H9 (cell line): Measurements from ENCODE around the gene RHBDD1. TPM values are rescaled to one million over a fixed set of nuclear protein-coding genes. Genes with fewer than 3 reads are reported as not detected.

Experiments
- DNase-seq: peaks from one replicate; pipeline ENCODE4 v3.0.0-alpha.2; 2017
- H2AFZ ChIP-seq: one replicate; pipeline ENCODE4 v1.6.1; 2013; ENCODE audit warnings: mild to moderate bottlenecking, low read length, control low read depth, moderate library complexity
- H2AK5ac ChIP-seq: 2 replicates; pipeline ENCODE4 v1.6.1; 2013; ENCODE audit warnings: low read length, control low read depth, mixed read lengths; ENCODE audit not compliant: insufficient read length
- H2BK120ac ChIP-seq: one replicate; pipeline ENCODE4 v1.6.1; 2013; ENCODE audit warnings: low read depth, mild to moderate bottlenecking, low read length, control low read depth, inconsistent platforms; ENCODE audit not compliant: poor library complexity, severe bottlenecking
- H2BK12ac ChIP-seq: 2 replicates; pipeline ENCODE4 v1.6.1; 2013; ENCODE audit warnings: low read length, control low read depth, mixed read lengths, low read depth; ENCODE audit not compliant: insufficient read length
- H2BK15ac ChIP-seq: 2 replicates; pipeline ENCODE4 v1.6.1; 2013; ENCODE audit warnings: low read depth, low read length, control low read depth
- H2BK20ac ChIP-seq: one replicate; pipeline ENCODE4 v1.6.1; 2013; ENCODE audit warnings: low read depth, mild to moderate bottlenecking, low read length, control low read depth, inconsistent platforms; ENCODE audit not compliant: poor library complexity, severe bottlenecking
- H2BK5ac ChIP-seq: 2 replicates; pipeline ENCODE4 v1.6.1; 2013; ENCODE audit warnings: low read length, control low read depth, mixed read lengths; ENCODE audit not compliant: insufficient read length
- H3K14ac ChIP-seq: 2 replicates; pipeline ENCODE4 v1.6.1; 2013; ENCODE audit warnings: low read length, control low read depth; ENCODE audit not compliant: insufficient read depth
- H3K18ac ChIP-seq: 2 replicates; pipeline ENCODE4 v1.6.1; 2013; ENCODE audit warnings: low read depth, mild to moderate bottlenecking, mixed read lengths, low read length, control low read depth; ENCODE audit not compliant: insufficient read length
- H3K23ac ChIP-seq: 2 replicates; pipeline ENCODE4 v1.6.1; 2013; ENCODE audit warnings: low read length, control low read depth, mixed read lengths, low read depth; ENCODE audit not compliant: insufficient read length
- H3K23me2 ChIP-seq: 2 replicates; pipeline ENCODE4 v1.6.1; 2013; ENCODE audit warnings: low read depth, mild to moderate bottlenecking, mixed read lengths, low read length, control low read depth; ENCODE audit not compliant: insufficient read length, poor library complexity, severe bottlenecking
- H3K27ac ChIP-seq: 2 replicates; pipeline ENCODE4 v1.5.1; 2013; ENCODE audit warnings: low read length, control low read depth, mixed read lengths, low read depth; ENCODE audit not compliant: insufficient read length
- H3K27me3 ChIP-seq: 2 replicates; pipeline ENCODE4 v1.6.1; 2013; ENCODE audit warnings: low read length, control low read depth, inconsistent platforms; ENCODE audit not compliant: insufficient read depth
- H3K4ac ChIP-seq: 2 replicates; pipeline ENCODE4 v1.6.1; 2013; ENCODE audit warnings: low read depth, mild to moderate bottlenecking, control low read depth, inconsistent platforms, low read length, moderate library complexity
- H3K4me1 ChIP-seq: 2 replicates; pipeline ENCODE4 v1.6.1; 2013; ENCODE audit warnings: low read length, control low read depth, inconsistent platforms; ENCODE audit not compliant: insufficient read depth
- H3K4me2 ChIP-seq: 2 replicates; pipeline ENCODE4 v1.6.1; 2013; ENCODE audit warnings: low read length, control low read depth, mixed read lengths; ENCODE audit not compliant: insufficient read length, insufficient read depth
- H3K56ac ChIP-seq: 2 replicates; pipeline ENCODE4 v1.6.1; 2013; ENCODE audit warnings: low read depth, mild to moderate bottlenecking, mixed read lengths, low read length, control low read depth; ENCODE audit not compliant: insufficient read length
- H3K79me1 ChIP-seq: 2 replicates; pipeline ENCODE4 v1.6.1; 2013; ENCODE audit warnings: low read depth, mild to moderate bottlenecking, moderate library complexity, low read length, control low read depth, inconsistent platforms; ENCODE audit not compliant: insufficient read depth, poor library complexity, severe bottlenecking
- H3K79me2 ChIP-seq: 2 replicates; pipeline ENCODE4 v1.6.1; 2013; ENCODE audit warnings: low read length, control low read depth, inconsistent platforms; ENCODE audit not compliant: insufficient read depth
- H3K9ac ChIP-seq: 2 replicates; pipeline ENCODE4 v1.6.1; 2013; ENCODE audit warnings: low read length, control low read depth, mixed read lengths; ENCODE audit not compliant: insufficient read length; ENCODE audit errors: extremely low read depth
- H3K9me3 ChIP-seq: one replicate; pipeline ENCODE4 v1.6.1; 2013; ENCODE audit warnings: low read depth, low read length, inconsistent platforms; ENCODE audit not compliant: control insufficient read depth
- H3T11ph ChIP-seq: one replicate; pipeline ENCODE4 v1.6.1; 2013; ENCODE audit warnings: mild to moderate bottlenecking, low read length, control low read depth, inconsistent platforms
- H4K20me1 ChIP-seq: one replicate; pipeline ENCODE4 v1.6.1; 2013; ENCODE audit not compliant: control insufficient read depth, insufficient read length, insufficient read depth
- H4K5ac ChIP-seq: 2 replicates; pipeline ENCODE4 v1.6.1; 2013; ENCODE audit warnings: low read depth, mild to moderate bottlenecking, mixed read lengths, low read length, control low read depth; ENCODE audit not compliant: insufficient read length
- H4K8ac ChIP-seq: replicated peaks from 2 replicates; pipeline ENCODE4 v1.6.1; 2013; ENCODE audit warnings: low read length, control low read depth, mixed read lengths, low read depth; ENCODE audit not compliant: insufficient read length
- H4K91ac ChIP-seq: 2 replicates; pipeline ENCODE4 v1.6.1; 2013; ENCODE audit warnings: low read depth, mild to moderate bottlenecking, moderate library complexity, mixed read lengths, low read length, control low read depth; ENCODE audit not compliant: insufficient read length
- H3K27ac Mint-ChIP-seq, 3 experiments: 2 replicates in 2 of 3; 3 replicates in 1 of 3; pipeline ENCODE4 v1.8.0; 2020 to 2021; ENCODE audit warnings: mixed read lengths in 3 of 3, mild to moderate bottlenecking in 1 of 3, moderate library complexity in 1 of 3
- H3K27me3 Mint-ChIP-seq: 2 replicates; pipeline ENCODE4 v1.8.0; 2021; ENCODE audit warnings: low read depth, mild to moderate bottlenecking, moderate library complexity, mixed read lengths
- H3K36me3 Mint-ChIP-seq, 3 experiments: 2 replicates in 2 of 3; 3 replicates in 1 of 3; pipeline ENCODE4 v1.8.0; 2020 to 2021; ENCODE audit warnings: low read depth in 3 of 3, mixed read lengths in 3 of 3; ENCODE audit not compliant: insufficient read depth in 1 of 3
- H3K4me1 Mint-ChIP-seq, 2 experiments: 2 replicates each; pipeline ENCODE4 v1.8.0; 2020; ENCODE audit warnings: mixed read lengths in 2 of 2
- H3K4me3 Mint-ChIP-seq, 2 experiments: 2 replicates in 1 of 2; 3 replicates in 1 of 2; pipeline ENCODE4 v1.8.0; 2020 to 2021; ENCODE audit warnings: mild to moderate bottlenecking in 2 of 2, mixed read lengths in 2 of 2, moderate library complexity in 1 of 2
- H3K9me3 Mint-ChIP-seq, 2 experiments: 2 replicates in 1 of 2; 3 replicates in 1 of 2; pipeline ENCODE4 v1.8.0; 2020; ENCODE audit warnings: mild to moderate bottlenecking in 2 of 2, mixed read lengths in 2 of 2, moderate library complexity in 1 of 2
- CTCF ChIP-seq: fragments of 200-600 bp; sonication (generic); conservative IDR thresholded peaks from 3 replicates; pipeline ENCODE4 v1.8.0; 2021; ENCODE audit warnings: antibody characterized with exemption, mild to moderate bottlenecking
- WGBS: extraction: QIAGEN DNeasy Blood & Tissue Kit; methylation state at CpG from one replicate; pipeline ENCODE4 v1.1.7; 2013; ENCODE audit warnings: missing lambda C conversion rate, low lambda C conversion rate, mixed read lengths; ENCODE audit not compliant: insufficient read length; ENCODE audit errors: extremely low coverage; 5-methylcytosine and 5-hydroxymethylcytosine counted together
- total RNA-seq: library from RNA; stranded (reverse); gene quantifications from 2 replicates; pipeline ENCODE4 v1.2.1, GENCODE V29; 2021

The RHBDD1 gene
- total RNA-seq, 1 experiment from 2014 or later = 24.9 TPM

- no peak overlapping the region for H3K18ac ChIP-seq
- H3K4me2 ChIP-seq = no peak overlapping the region
- H3K79me1 ChIP-seq = no peaks in the 10 kb centered on the region
- no peak overlapping the region for H3K9ac ChIP-seq
- no peak overlapping the region for H2BK5ac ChIP-seq
- no peak overlapping the region for H4K5ac ChIP-seq
- no peaks in the 10 kb centered on the region for H3K27me3 ChIP-seq
- H2BK15ac ChIP-seq = no peak overlapping the region
- H3K14ac ChIP-seq = no peak overlapping the region
- no peak overlapping the region for H3T11ph ChIP-seq
- no peak overlapping the region for H2BK120ac ChIP-seq
- H3K27me3 Mint-ChIP-seq = no peaks in the 10 kb centered on the region; the same call in 1 of the 2 replicates
- no peak overlapping the region for H3K56ac ChIP-seq
- WGBS = no CpG with 5 or more reads among the region's 3 CpGs
- H3K4me1 ChIP-seq = peaks cover 6% of the 10 kb centered on the region
- no peaks in the 10 kb centered on the region for H4K20me1 ChIP-seq
- H3K9me3 Mint-ChIP-seq = peaks cover 11 to 12% of the 10 kb centered on the region in 2 experiments; a peak in 4 of 5 replicates
- H3K9me3 ChIP-seq = no peaks in the 10 kb centered on the region
- H3K79me2 ChIP-seq = no peaks in the 10 kb centered on the region; the same call in 1 of the 2 replicates
- no peak for DNase-seq
- no peak overlapping the region for H3K23ac ChIP-seq
- H2BK12ac ChIP-seq = no peak overlapping the region
- no peak overlapping the region for H4K8ac ChIP-seq
- H3K27ac ChIP-seq = no peak overlapping the region
- TF ChIP-seq CTCF = no peak
- no peak overlapping the region for H2AFZ ChIP-seq
- no peak overlapping the region; a peak in 1 of 7 replicates for H3K27ac Mint-ChIP-seq
- H3K4me3 Mint-ChIP-seq = no peak overlapping the region
- H3K36me3 Mint-ChIP-seq = peaks cover 4 to 11% (median 4%) of the 10 kb centered on the region in 3 experiments; a peak in 5 of 7 replicates
- no peaks in the 10 kb centered on the region for H3K23me2 ChIP-seq
- H2AK5ac ChIP-seq = no peak overlapping the region
- no peak overlapping the region for H2BK20ac ChIP-seq
- no peak overlapping the region for H3K4ac ChIP-seq
- no peaks in the 10 kb centered on the region; a peak in 1 of 4 replicates for H3K4me1 Mint-ChIP-seq
- H4K91ac ChIP-seq = no peak overlapping the region
These were observed 126.4 kb downstream of the RHBDD1 start for GRCh38 chr2:226962176-226962773.
